COLO829 (cell line): ENCODE measurements around the gene ITGA7.
A peak's percentile ranks its signal among the peaks of the same experiment; 100 is the strongest.

ENCODE experiments used
- DNase-seq: peaks from one replicate; pipeline ENCODE4 v3.0.0; 2012; ENCODE audit warnings: low spot score

Gene ITGA7

DNA sequence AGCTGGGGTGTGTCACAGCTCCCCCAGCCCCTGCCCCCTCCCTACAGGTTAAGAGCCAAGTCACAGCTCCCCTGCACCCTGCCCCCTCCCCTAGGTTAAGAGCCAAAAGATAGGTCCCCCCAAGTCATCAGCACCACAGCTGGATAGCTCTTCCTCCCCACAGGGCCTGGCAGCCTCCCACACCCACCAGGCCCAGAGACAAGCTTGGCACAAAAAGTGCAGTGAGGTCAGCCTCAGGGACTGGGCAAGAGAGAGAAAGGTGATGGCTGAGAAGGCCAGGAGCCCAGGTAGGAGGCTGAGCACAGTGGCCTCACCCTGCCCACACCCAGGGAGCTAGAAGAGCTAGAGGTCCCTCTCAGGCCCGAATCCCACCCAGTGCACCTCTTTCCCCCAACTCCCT lies 8.7 kb downstream of the ITGA7 start:
- no peak for DNase-seq

DNA sequence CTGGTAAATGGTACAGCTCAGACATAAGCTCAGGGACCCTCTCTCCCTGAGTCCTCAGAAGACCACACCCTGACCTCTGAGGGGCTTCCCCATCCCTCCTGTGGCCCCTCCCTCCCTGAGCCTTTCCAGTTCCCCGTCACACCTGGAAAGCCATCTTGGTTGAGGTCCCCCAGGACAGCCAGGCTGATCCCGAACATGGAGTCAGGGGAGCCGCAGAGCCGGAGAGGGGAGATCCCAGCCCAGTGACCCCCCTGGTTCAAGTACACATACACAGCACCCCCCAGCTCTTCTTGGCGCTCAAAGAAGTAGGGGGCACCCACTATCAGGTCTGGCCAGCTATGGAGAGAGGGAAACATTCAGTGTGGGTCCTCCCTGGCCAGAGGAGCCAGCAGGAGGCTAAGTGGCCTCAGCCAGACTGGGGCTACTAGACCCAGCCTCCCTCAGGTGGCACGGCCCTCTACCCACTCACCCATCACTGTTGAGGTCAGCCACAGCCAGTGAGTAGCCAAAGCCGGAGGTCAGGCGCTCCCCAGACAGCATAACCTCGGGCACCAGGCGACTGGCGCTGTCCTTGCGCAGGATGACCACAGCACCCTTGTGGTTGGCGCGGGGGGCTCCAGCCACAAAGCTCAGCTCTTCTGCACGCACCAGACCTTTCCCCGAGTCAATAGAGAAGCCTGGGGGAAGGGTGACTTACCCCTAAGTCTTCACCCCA lies 9.3 kb downstream of the ITGA7 start:
- DNase-seq: no peak

DNA sequence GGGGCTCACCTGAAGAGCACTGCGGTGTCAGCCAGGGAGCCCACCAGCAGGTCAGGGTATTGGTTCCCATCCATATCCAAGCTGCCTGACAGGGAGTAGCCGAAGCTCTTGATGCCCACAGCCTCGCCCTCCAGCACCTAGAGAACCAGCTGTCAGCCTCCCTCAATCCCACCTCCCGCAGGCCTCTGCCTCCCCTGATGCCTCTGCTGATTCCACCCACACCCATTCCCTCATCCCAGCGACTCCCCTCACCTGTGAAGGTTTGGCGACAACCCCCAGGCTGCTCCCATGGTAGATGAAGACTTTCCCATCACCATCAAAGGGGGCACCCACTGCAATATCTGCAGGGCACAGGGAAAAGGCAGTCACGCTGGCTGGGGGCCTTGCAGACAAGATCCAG lies 10.0 kb downstream of the ITGA7 start:
- no peak for DNase-seq

- no peak for DNase-seq
Observed at GRCh38 chr12:55696796-55697462, 10.8 kb downstream of the ITGA7 start.

GRCh38 chr12:55696141-55696540 lies 11.6 kb downstream of the ITGA7 start:
- DNase-seq: no peak

DNA sequence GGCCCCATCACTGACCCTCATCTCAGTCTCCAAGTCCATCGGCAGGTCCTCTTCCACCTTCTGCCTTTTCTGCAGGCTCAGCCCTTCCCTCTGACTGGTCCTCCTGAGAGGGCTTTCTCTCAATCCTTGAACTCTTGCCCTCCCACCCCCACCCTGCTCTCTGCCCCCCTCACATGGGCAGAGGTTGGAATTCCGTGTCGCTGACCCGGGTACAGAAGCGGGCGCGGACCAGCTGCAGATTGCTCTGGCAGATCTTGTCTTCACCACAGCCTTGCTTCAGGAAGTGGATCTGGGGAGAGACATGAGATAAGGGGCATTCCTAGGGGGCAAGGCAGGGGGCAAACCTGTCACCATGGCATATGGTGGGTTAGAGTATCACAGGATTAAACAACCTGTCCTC lies 12.4 kb downstream of the ITGA7 start:
- no peak for DNase-seq

GRCh38 chr12:55694651-55695050 lies 13.1 kb downstream of the ITGA7 start:
- no peak for DNase-seq

DNA sequence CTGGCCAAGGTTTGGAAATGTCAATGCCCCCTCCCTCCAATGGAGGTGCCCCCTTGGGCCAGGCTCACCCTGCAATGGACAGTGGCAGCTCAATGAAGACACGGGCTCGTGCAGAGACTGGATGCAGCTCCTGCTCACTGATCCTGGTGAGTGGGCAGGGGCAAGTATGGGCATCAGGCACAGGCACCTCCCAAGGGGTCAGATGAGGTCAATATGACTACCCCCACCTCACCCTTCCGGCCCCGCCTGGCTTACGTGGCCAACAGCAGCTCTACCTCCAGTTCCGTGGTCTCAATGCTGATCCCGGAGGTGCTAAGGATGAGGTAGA lies 13.6 kb downstream of the ITGA7 start:
- no peak for DNase-seq

GRCh38 chr12:55693323-55694187 lies 14.1 kb downstream of the ITGA7 start:
- no peak for DNase-seq

- DNase-seq: no peak
Observed at GRCh38 chr12:55692631-55693322, 14.9 kb downstream of the ITGA7 start.

DNA sequence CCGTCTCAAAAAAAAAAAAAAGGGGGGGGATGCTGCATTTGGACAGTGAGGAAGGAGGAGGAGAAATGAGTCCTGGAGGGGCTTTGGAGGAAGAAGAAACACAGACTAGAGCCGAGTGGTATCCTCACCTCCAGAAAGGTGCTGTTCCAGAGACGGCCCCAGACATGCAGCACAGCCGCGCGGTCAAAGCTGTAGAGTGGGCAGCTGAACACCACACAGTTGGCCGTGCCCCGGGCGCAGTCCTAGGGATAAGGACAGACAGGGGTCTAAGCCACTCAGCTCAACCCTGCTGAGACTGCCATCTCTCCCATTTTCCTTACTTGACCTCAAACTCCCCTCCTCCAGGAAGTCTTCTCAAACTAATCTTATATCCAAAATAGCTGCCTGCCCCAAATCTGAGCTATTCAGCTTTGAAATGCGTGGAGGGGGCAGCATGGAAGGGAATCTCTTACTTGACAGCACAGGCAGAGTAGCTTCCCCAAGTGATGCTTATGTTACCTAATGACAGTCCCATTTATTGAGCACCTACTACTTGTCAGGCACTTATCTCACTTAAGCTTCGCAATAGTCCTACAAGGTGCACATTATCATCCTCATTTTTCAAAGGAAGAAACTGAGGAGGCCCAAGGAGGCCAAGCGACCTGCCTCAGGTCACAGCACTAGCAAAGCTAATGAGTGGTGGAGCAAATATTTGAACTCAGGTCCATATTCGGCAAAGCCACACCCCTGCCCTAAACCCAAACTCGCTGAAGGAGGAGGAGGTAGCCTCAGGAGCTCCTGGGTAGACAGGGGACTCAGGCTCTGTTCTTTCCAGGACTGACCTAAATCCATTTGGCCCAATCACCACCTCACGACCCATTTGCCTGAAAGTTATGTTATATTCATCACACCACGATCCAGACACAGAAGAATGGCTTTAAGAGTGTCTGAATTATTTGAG lies 18.7 kb downstream of the ITGA7 start:
- DNase-seq: no peak

- no peak for DNase-seq
Observed at GRCh38 chr12:55687746-55688145, 20.0 kb downstream of the ITGA7 start.

DNA sequence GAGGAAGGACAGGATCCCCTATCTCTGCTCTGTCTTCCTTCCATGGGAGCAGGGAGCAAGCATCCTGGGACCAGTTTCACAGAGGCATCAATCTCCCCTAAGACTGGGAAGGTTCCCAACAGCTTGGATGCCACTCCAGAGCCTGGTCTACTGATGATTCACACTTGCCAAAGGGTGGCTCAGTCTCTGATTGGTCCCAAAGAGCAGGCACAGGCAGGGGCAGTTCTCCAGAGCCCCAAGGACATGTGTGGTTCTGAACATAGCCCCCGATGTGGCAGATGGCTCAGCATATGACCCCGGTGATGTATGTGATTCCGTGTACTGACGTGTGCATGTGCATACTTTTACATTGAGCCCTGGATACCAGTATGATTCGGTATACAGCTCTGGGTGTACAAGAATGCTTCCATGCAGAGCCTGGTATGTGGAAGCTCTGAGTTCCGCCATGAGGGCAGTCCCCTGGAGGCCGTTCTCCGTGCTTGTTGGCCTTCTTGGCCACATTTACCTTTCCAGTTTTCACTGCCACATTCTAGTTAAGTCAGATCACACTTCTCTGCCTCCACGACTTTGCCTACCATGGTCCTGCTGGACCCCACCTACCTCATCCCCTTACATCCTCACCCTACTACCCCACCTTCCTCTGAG lies 21.2 kb downstream of the ITGA7 start:
- DNase-seq: no peak

DNA sequence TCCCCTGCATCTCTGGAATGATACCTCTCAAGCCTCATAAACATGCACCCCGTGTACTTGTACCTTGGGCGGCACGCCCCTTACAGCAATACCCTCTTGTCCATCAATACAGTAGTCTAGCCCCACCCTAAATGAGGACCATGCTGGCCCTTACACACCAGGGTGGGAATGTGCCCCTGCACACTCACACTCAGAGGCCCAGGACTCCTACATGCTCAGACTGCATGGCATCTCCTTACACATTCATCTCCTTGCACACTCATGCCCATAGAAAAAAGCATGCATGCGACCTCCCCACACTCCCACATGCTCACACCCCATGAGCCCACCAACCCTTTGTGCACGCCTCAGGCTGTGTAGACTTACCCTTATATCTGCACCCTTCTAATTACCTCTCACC lies 22.0 kb downstream of the ITGA7 start:
- DNase-seq: no peak

GRCh38 chr12:55684761-55685370 lies 22.8 kb downstream of the ITGA7 start:
- no peak for DNase-seq

GRCh38 chr12:55683676-55684075 lies 24.0 kb downstream of the ITGA7 start:
- DNase-seq: no peak

GRCh38 chr12:55682087-55682796 lies 25.5 kb downstream of the ITGA7 start:
- DNase-seq: no peak

- peak; percentile 55 for DNase-seq
Observed at GRCh38 chr12:55681142-55682077, 26.3 kb downstream of the ITGA7 start.

DNA sequence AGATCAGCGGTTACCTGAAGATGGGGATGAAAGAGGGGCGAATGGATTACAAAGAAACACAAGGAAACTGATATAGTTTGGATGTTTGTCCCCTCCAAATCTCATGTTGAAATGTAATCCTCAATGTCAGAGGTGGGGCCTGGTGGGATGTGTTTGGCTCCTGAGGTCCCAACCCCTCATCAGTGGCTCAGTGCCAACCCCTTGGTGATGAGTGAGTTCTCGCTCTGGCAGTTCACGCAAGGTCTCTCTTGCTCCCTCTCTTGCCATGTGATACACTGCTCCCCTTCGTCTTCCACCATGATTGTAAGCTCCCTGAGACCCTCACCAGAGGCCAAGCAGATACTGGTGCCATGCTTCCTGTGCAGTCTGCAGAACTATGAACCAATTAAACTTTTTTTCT lies 28.0 kb downstream of the ITGA7 start:
- no peak for DNase-seq
